Measurements from ENCODE around the gene KRIT1.
"Not testable (repeated sequence)": the region's sequence is repeated elsewhere in the genome, so short reads cannot be mapped to it uniquely, and the experiment has no call there.

Gene KRIT1

GRCh38 chr7:92244808-92245486 is 767 bp downstream of the KRIT1 start:
- peak overlapping the region; percentile 81 for H3K4me3 ChIP-seq (ENCODE audit: low read length)
- H3K36me3 ChIP-seq (ENCODE audit: insufficient read depth, low read length): peaks cover 5% of the 10 kb centered on the region

DNA sequence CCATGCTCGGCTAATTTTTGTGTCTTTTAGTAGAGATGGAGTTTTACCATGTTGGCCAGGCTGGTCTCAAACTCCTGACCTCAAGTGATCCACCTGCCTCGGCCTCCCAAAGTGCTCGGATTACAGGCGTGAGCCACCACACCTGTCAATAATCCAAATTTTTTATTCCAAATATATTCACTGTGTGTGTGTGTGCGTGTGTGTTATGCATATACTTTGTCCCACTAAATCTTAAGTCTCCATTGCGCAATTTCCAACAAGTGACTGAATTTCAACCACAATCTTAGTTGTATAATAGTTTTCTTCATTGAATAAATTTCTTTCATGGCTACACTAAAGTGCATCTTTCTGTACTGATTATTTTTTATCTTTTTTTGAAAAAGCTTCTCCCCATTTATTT is 2.7 kb downstream of the KRIT1 start:
- no peaks in the 10 kb centered on the region for H3K9me3 ChIP-seq (replicated peaks; ENCODE audit: low read length)
- H3K9ac ChIP-seq (ENCODE audit: low read depth, low read length): no peak overlapping the region
- H3K27me3 ChIP-seq (ENCODE audit: control insufficient read depth, insufficient read depth, low read length): no peaks in the 10 kb centered on the region
- peaks cover 18% of the 10 kb centered on the region for H3K4me1 ChIP-seq (ENCODE audit: control insufficient read depth, insufficient read depth, low read length)
- peaks cover 21% of the 10 kb centered on the region for H3K36me3 ChIP-seq (ENCODE audit: insufficient read depth, low read length)
- no peak overlapping the region for H3K4me2 ChIP-seq (ENCODE audit: low read length)
- no peak overlapping the region for H3K4me3 ChIP-seq (ENCODE audit: low read length)

More at GRCh38 chr7:92244808-92245486, 767 bp downstream of the KRIT1 start:
- H3K4me1 ChIP-seq (ENCODE audit: control insufficient read depth, insufficient read depth, low read length): peaks cover 23% of the 10 kb centered on the region
- H3K27me3 ChIP-seq (ENCODE audit: control insufficient read depth, insufficient read depth, low read length): no peaks in the 10 kb centered on the region
- peak overlapping the region; percentile 96 for H3K4me2 ChIP-seq (ENCODE audit: low read length)
- no peaks in the 10 kb centered on the region for H3K9me3 ChIP-seq (replicated peaks; ENCODE audit: low read length)
- peak overlapping the region; percentile 90 for H3K9ac ChIP-seq (ENCODE audit: low read depth, low read length)

DNA sequence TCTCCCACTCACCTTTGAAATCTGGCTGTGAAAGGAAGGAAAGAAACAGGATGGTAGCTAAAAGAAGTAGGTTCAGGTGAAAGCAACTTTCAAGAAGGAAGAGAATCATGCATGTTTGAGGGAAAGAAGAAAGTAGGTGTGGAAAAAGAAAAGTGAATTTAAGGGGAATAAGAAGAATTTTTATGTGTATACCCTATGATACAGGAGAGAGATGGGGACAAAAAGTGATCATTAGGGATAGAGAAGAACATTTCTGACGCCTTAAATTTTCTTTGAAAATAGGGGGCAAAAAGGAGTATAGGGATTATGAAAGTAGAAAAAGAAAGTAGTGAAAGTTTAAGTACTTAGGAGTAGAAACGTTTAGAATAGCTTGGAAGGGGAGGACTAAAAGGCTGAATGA is 15.2 kb downstream of the KRIT1 start:
- Histone ChIP-seq H3K36me3 (ENCODE audit: insufficient read depth, low read length) (peaks cover 44% of the 10 kb centered on the region), H3K9me3 (replicated peaks; ENCODE audit: low read length) (peaks cover 3% of the 10 kb centered on the region), H3K4me2 (ENCODE audit: low read length) (no peak overlapping the region), H3K9ac (ENCODE audit: low read depth, low read length) (no peak overlapping the region), H3K4me3 (ENCODE audit: low read length) (no peak overlapping the region), H3K4me1 (ENCODE audit: control insufficient read depth, insufficient read depth, low read length) (no peaks in the 10 kb centered on the region), H3K27me3 (ENCODE audit: control insufficient read depth, insufficient read depth, low read length) (no peaks in the 10 kb centered on the region)

DNA sequence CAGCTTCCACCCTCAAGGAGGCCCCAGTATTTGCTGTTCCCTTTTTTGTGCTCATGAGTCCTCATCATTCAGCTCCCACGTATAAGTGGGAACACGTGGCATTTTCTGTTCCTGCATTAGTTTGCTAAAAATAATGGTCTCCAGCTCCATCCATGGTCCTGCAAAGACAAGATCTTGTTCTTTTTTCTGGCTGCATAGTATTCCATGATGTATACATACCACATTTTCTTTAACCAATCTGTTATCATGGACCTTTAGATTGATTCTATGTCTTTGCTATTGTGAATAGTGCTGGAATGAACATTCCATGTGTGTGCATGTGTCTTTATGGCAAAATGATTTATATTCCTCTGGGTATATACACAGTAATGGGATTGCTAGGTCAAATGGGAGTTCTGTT is 17.0 kb downstream of the KRIT1 start:
- no peak overlapping the region for H3K4me3 ChIP-seq (ENCODE audit: low read length)
- H3K4me2 ChIP-seq (ENCODE audit: low read length): no peak overlapping the region
- no peaks in the 10 kb centered on the region for H3K4me1 ChIP-seq (ENCODE audit: control insufficient read depth, insufficient read depth, low read length)
- peaks cover 3% of the 10 kb centered on the region for H3K9me3 ChIP-seq (replicated peaks; ENCODE audit: low read length)
- H3K36me3 ChIP-seq (ENCODE audit: insufficient read depth, low read length): peaks cover 43% of the 10 kb centered on the region
- no peak overlapping the region for H3K9ac ChIP-seq (ENCODE audit: low read depth, low read length)
- no peaks in the 10 kb centered on the region for H3K27me3 ChIP-seq (ENCODE audit: control insufficient read depth, insufficient read depth, low read length)

GRCh38 chr7:92228100-92228499 is 17.6 kb downstream of the KRIT1 start:
- Histone ChIP-seq H3K4me2 (ENCODE audit: low read length) (no peak overlapping the region), H3K9ac (ENCODE audit: low read depth, low read length) (no peak overlapping the region), H3K36me3 (ENCODE audit: insufficient read depth, low read length) (peaks cover 45% of the 10 kb centered on the region), H3K9me3 (replicated peaks; ENCODE audit: low read length) (peaks cover 3% of the 10 kb centered on the region), H3K4me3 (ENCODE audit: low read length) (no peak overlapping the region), H3K27me3 (ENCODE audit: control insufficient read depth, insufficient read depth, low read length) (no peaks in the 10 kb centered on the region), H3K4me1 (ENCODE audit: control insufficient read depth, insufficient read depth, low read length) (no peaks in the 10 kb centered on the region)

DNA sequence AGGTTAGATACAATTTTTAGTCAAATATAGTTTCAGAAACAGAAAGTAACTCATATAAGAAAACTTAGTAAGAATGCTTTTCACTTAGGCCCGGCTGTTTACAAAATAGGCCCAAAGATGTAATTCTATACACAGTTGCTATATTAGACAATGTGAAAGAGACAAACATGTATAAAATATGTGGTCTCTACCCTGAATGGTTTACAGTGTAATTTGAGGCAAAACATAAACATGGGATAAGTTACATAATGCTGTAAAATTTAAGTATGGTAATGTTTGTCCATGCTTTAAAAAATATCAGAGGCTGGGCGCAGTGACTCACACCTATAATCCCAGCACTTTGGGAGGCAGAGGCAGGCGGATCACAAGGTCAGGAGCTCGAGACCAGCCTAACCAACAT is 18.7 kb downstream of the KRIT1 start:
- Histone ChIP-seq H3K9ac (ENCODE audit: low read depth, low read length) (no peak overlapping the region), H3K4me1 (ENCODE audit: control insufficient read depth, insufficient read depth, low read length) (no peaks in the 10 kb centered on the region), H3K4me3 (ENCODE audit: low read length) (no peak overlapping the region), H3K27me3 (ENCODE audit: control insufficient read depth, insufficient read depth, low read length) (no peaks in the 10 kb centered on the region), H3K4me2 (ENCODE audit: low read length) (no peak overlapping the region), H3K36me3 (ENCODE audit: insufficient read depth, low read length) (peaks cover 54% of the 10 kb centered on the region), H3K9me3 (replicated peaks; ENCODE audit: low read length) (peaks cover 3% of the 10 kb centered on the region)

- H3K27me3 ChIP-seq (ENCODE audit: control insufficient read depth, insufficient read depth, low read length): no peaks in the 10 kb centered on the region
- H3K4me1 ChIP-seq (ENCODE audit: control insufficient read depth, insufficient read depth, low read length): no peaks in the 10 kb centered on the region
- H3K9ac ChIP-seq (ENCODE audit: low read depth, low read length): no peak overlapping the region
- H3K36me3 ChIP-seq (ENCODE audit: insufficient read depth, low read length): peaks cover 70% of the 10 kb centered on the region
- H3K4me2 ChIP-seq (ENCODE audit: low read length): no peak overlapping the region
- H3K4me3 ChIP-seq (ENCODE audit: low read length): no peak overlapping the region
- H3K9me3 ChIP-seq (replicated peaks; ENCODE audit: low read length): no peaks in the 10 kb centered on the region
These were observed 23.9 kb downstream of the KRIT1 start for GRCh38 chr7:92221766-92222165.

- no peaks in the 10 kb centered on the region for H3K27me3 ChIP-seq (ENCODE audit: control insufficient read depth, insufficient read depth, low read length)
- H3K4me2 ChIP-seq (ENCODE audit: low read length): no peak overlapping the region
- peaks cover 61% of the 10 kb centered on the region for H3K36me3 ChIP-seq (ENCODE audit: insufficient read depth, low read length)
- no peaks in the 10 kb centered on the region for H3K4me1 ChIP-seq (ENCODE audit: control insufficient read depth, insufficient read depth, low read length)
- H3K9me3 ChIP-seq (replicated peaks; ENCODE audit: low read length): no peaks in the 10 kb centered on the region
- H3K4me3 ChIP-seq (ENCODE audit: low read length): no peak overlapping the region
- no peak overlapping the region for H3K9ac ChIP-seq (ENCODE audit: low read depth, low read length)
These were observed 39.0 kb downstream of the KRIT1 start for GRCh38 chr7:92206672-92207071.

DNA sequence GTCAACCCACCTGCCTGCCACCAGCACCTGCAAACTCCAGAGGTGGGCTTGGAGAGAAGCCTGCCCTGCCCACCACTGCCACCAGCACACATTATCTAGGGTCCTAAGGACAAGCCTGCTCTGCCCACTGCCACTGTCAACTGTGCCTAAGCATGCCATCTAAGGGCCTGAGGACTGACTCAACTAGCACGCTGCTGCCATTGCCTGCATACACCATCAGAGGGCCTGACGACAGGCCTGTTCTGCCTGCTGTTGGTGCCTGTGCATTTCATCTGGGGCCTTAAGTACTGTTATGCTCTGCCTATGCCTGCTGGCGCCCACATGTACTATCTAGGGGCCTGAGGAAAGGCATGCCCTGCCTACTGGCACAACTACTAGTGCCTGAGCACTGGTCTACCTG is 39.7 kb downstream of the KRIT1 start:
- Histone ChIP-seq H3K4me2 (ENCODE audit: low read length) (no peak overlapping the region), H3K4me3 (ENCODE audit: low read length) (no peak overlapping the region), H3K9me3 (replicated peaks; ENCODE audit: low read length) (no peaks in the 10 kb centered on the region), H3K36me3 (ENCODE audit: insufficient read depth, low read length) (peaks cover 57% of the 10 kb centered on the region), H3K9ac (ENCODE audit: low read depth, low read length) (no peak overlapping the region), H3K4me1 (ENCODE audit: control insufficient read depth, insufficient read depth, low read length) (no peaks in the 10 kb centered on the region), H3K27me3 (ENCODE audit: control insufficient read depth, insufficient read depth, low read length) (no peaks in the 10 kb centered on the region)

DNA sequence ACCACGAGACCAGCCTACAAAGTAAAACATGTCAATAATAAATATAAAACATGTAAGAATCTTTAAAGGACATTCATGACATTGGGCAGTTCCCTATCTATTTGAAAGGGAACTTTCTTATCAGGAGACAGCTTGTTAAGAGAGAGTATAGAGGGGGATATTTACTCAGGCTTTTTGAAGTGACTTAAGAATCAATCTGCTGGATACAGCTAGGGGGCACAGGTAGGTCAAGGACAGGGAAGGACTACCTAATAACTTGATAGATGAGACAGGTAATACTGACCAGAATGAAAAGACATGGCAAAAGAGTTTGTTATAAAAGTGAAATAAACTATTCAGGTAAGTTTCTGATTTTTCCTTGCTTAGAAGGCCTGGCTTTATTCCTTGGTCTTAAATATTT is 44.9 kb downstream of the KRIT1 start:
- Histone ChIP-seq H3K9me3 (replicated peaks; ENCODE audit: low read length) (no peaks in the 10 kb centered on the region), H3K27me3 (ENCODE audit: control insufficient read depth, insufficient read depth, low read length) (no peaks in the 10 kb centered on the region), H3K9ac (ENCODE audit: low read depth, low read length) (no peak overlapping the region), H3K4me2 (ENCODE audit: low read length) (no peak overlapping the region), H3K36me3 (ENCODE audit: insufficient read depth, low read length) (peaks cover 50% of the 10 kb centered on the region), H3K4me3 (ENCODE audit: low read length) (no peak overlapping the region), H3K4me1 (ENCODE audit: control insufficient read depth, insufficient read depth, low read length) (no peaks in the 10 kb centered on the region)

DNA sequence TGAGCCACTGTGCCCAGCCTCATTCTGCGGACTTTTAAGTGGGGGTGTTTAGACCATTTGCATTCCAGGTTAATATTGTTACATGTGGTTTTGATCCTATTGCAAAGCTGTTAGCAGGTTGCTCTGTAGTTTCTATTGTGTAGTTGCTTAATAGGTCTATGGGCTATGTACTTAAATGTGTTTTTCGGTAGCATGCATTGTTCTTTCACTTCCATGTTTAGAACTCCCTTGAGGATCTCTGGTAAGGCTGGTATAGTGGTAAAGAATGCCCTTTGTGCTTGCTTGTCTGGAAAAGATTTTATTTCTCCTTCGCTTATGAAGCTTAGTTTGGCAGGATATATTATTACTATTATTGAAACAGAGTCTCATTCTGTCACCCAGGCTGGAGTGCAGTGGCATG is 53.4 kb downstream of the KRIT1 start:
- Histone ChIP-seq H3K27me3 (ENCODE audit: control insufficient read depth, insufficient read depth, low read length) (no peaks in the 10 kb centered on the region), H3K36me3 (ENCODE audit: insufficient read depth, low read length) (peaks cover 17% of the 10 kb centered on the region), H3K9me3 (replicated peaks; ENCODE audit: low read length) (peaks cover 5% of the 10 kb centered on the region)

DNA sequence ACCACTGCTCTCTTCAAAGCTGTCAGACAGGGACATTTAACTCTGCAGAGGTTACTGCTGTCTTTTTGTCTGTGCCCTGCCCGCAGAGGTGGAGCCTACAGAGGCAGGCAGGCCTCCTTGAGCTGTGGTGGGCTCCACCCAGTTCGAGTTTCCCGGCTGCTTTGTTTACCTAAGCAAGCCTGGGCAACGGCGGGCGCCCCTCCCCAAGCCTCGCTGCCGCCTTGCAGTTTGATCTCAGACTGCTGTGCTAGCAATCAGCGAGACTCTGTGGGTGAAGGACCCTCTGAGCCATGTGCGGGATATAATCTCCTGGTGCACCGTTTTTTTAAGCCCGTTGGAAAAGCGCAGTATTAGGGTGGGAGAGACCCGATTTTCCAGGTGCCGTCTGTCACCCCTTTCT is 56.5 kb downstream of the KRIT1 start:
- H3K4me3 ChIP-seq (ENCODE audit: low read length); H3K27me3 ChIP-seq (ENCODE audit: control insufficient read depth, insufficient read depth, low read length); H3K4me2 ChIP-seq (ENCODE audit: low read length); H3K4me1 ChIP-seq (ENCODE audit: control insufficient read depth, insufficient read depth, low read length); H3K9ac ChIP-seq (ENCODE audit: low read depth, low read length); H3K9me3 ChIP-seq (replicated peaks; ENCODE audit: low read length); H3K36me3 ChIP-seq (ENCODE audit: insufficient read depth, low read length): not testable (repeated sequence)

More for the DNA sequence above, 53.4 kb downstream of the KRIT1 start:
- Histone ChIP-seq H3K4me3 (ENCODE audit: low read length) (no peak overlapping the region), H3K9ac (ENCODE audit: low read depth, low read length) (no peak overlapping the region), H3K4me1 (ENCODE audit: control insufficient read depth, insufficient read depth, low read length) (no peaks in the 10 kb centered on the region), H3K4me2 (ENCODE audit: low read length) (no peak overlapping the region)
